ENCODE data around the gene METTL6.
"Not testable (repeated sequence)": the region's sequence is repeated elsewhere in the genome, so short reads cannot be mapped to it uniquely, and the experiment has no call there.

The METTL6 gene

DNA sequence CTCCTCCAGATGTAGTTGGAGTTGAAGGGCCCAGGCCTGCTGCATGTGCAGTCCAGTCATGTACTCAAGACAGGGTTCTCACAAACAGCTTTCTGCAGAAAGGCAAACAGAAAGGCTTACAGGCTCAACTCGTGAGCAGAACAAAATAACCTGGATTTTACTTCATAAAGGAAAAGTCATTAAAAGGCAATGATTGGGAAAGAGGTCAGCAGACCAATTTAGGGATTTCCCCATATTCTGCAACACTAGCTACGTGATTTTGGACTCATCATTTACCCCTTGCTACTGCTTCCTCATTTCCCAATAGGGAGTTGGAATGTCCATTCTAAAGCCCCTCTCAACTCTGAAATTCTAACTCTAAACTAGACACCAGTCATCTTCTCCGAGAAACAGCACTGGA lies 18.1 kb downstream of the METTL6 start:
- in situ Hi-C loops (cut with MboI; ENCODE audit: low sequenced_read_pairs): loop anchor here (25.0 kb wide), 1 partner anchor 472 kb away; the partner anchor contains the start of gene NR2C2

DNA sequence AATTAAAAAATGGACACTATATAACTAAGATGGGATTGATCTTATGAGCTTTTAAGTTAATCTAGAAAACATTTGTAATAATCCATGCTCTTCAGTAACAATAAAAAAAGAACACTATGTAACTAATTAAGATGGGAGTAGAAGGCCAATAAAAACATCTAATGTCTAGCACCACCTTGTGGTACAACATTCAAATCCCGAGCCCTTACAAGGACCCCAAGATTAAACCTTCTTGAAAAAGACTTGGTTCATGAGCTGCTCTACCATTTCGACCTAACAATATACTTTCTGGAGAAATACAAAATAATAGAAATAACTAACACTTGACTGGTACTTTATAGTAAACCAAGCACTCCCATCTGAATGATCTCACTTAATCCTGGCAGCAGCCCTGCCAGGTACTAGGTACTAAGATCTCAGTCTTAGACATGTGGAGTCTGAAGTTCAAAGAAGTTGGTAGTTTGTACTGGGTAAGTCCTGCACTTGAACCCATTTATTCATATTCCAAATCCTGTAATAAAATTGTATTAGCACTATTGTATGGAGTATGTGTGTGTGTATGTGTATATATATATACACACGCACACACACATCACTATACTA lies 21.8 kb downstream of the METTL6 start:
- in situ Hi-C loops (cut with MboI; ENCODE audit: low sequenced_read_pairs): loop anchor here (25.0 kb wide), 1 partner anchor 468 kb away; the partner anchor contains the start of gene NR2C2

DNA sequence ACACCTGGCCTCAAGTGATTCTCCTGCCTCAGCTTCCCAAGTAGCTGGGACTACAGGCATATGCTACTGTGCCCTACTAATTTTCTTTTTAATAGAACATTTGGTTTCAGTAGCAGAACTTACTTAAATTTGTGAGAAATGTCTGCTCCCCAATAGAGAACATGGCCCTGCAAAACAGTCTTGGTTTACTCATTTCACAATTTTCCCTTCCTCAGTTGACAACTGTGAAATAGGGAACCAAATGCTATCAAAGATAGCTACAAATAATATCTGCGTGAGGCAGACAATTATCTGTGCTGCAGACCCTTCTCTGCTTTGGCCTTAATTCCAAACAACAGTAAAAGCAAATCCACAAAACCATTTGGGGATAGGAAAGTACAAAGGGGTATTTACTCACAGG lies 22.6 kb downstream of the METTL6 start:
- in situ Hi-C loops (cut with MboI; ENCODE audit: low sequenced_read_pairs): loop anchor here (25.0 kb wide), 1 partner anchor 467 kb away; the partner anchor contains the start of gene NR2C2

DNA sequence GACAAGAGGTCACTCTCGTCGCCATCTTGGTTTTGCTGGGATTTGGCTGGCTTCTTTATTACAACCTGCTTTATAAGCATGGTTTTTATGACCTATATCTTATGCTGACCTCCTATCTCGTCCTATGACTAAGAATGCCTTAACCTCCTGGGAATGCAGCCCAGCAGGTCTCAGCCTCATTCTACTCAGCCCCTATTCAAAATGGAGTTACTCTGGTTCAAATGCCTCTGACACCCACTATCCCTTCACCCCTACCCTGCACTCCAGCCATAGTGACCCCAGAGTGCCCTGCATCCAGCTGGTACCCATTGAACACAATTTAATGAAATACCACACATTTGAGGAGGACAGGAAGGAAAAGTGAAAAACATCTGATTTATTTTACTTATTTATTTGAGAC lies 23.4 kb downstream of the METTL6 start:
- in situ Hi-C loops (cut with MboI; ENCODE audit: low sequenced_read_pairs): loop anchor here (25.0 kb wide), 1 partner anchor 467 kb away; the partner anchor contains the start of gene NR2C2

DNA sequence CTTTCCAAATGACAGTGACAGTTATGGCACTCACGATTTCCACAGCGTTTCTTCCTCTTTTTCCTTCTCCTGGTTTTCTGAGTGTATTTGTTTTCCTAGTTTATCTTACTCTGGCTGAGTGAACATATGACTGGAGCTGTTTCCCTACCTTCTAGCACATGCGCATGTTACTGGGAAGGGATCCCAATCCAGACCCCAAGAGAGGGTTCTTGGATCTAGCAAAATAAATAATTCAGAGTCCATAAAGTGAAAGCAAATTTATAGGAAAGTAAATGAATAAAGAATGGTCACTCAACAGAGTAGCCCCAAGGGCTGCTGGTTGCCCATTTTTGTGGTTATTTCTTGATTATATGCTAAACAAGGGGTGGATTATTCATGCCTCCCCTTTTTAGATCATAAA lies 23.8 kb downstream of the METTL6 start:
- in situ Hi-C loops (cut with MboI; ENCODE audit: low sequenced_read_pairs): loop anchor here (25.0 kb wide), 1 partner anchor 466 kb away; the partner anchor contains the start of gene NR2C2

DNA sequence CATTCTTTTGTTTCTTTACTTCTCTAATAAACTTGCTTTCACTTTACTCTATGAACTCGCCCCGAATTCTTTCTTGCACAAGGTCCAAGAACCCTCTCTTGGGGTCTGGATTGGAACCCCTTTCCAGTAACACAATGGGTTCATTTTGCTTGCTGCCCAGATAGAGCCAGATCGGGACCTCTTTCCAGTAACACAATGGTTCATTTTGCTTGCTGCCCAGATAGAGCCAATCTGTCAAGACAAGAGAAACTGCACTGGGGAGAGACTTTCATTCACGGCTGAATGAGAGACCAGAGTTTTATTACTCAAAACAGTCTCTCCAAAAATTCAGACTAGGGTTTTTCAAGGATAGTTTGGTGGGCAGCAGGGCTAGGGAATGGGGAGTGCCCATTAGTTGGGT lies 25.4 kb downstream of the METTL6 start:
- in situ Hi-C loops (cut with MboI; ENCODE audit: low sequenced_read_pairs): loop anchor here (25.0 kb wide), 1 partner anchor 465 kb away; the partner anchor contains the start of gene NR2C2

DNA sequence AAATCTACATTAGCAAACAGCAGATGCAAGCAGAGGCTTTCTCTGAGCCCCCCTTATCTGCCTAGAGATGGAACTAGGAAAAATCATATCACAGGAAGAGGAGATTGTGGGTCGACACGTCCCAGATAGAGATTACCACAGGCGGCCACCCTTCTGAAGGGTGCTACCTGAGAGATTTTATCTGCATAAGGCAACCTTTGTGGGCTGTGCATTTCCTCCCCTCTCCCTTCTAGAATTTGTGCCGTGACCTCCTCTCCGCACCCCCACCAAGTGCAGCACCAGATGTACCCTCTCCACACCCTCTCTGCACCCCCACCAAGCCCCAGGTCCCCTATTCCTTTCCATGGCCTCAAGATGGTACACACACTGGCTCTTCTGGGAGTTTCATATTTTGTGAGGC lies 27.4 kb downstream of the METTL6 start:
- in situ Hi-C loops (cut with MboI; ENCODE audit: low sequenced_read_pairs): loop anchor here (25.0 kb wide), 1 partner anchor 463 kb away; the partner anchor contains the start of gene NR2C2

DNA sequence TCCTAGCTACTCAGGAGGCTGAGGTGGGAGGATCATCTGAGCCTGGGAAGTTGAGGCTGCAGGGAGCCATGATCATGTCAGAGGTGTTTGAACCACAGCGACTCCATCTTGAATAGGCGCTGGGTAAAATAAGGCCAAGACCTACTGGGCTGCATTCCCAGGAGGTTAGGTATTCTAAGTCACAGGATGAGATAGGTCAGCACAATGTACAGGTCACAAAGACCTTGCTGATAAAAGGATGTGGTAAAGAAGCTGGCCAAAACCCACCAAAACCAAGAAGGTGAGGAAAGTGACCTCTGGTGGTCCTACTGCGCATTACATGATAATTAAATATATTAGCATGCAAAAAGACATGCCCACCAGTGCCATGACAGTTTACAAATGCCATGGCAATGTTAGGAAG lies 28.6 kb downstream of the METTL6 start:
- in situ Hi-C loops (cut with MboI; ENCODE audit: low sequenced_read_pairs): not testable (repeated sequence)

DNA sequence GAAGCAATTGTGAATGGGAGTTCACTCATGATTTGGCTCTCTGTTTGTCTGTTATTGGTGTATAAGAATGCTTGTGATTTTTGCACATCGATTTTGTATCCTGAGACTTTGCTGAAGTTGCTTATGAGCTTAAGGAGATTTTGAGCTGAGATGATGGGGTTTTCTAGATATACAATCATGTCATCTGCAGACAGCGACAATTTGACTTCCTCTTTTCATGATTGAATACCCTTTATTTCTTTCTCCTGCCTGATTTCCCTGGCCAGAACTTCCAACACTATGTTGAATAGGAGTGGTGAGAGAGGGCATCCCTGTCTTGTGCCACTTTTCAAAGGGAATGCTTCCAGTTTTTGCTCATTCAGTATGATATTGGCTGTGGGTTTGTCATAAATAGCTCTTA lies 34.1 kb downstream of the METTL6 start:
- in situ Hi-C loops (cut with MboI; ENCODE audit: low sequenced_read_pairs): not testable (repeated sequence)

DNA sequence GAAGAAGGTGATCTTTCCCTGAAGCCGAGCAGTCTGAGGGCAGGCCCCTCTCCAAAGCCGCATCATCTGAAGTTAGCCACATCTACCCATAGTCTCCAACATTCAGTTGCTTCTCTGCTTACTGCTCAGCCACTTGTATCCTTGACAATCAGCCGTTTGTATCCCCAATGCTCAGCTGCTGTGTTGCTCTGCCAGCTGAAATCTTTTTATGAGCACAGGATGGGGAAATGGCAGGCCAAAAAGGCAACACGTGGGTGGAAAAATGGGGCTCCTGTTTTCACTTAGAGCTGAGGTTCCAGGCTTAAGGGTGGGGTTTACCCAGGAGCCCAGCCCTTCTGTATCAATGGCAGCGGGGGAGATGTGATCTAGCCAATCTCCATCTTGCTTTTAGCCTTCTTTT lies 36.3 kb downstream of the METTL6 start:
- in situ Hi-C loops (cut with MboI; ENCODE audit: low sequenced_read_pairs): no loop called here

DNA sequence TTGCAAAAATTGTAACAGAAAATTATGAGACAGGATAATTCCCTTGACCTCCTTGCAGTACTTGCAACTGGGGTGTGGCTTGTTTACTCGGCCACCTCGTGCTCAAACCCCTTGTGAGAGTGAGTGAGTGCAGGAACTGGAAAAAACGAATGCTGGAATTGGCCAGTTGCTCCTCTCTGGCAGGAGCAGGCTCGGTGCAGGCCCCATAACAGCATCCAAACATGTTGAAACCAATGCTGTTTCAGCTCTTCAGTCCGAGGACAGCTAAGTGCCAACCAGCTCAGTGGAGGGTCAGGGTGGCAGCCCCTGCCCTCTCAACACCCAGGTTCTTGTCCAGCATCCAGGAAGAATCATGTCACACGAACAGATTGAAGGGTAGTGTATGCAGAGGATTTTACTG lies 36.9 kb downstream of the METTL6 start:
- in situ Hi-C loops (cut with MboI; ENCODE audit: low sequenced_read_pairs): no loop called here

DNA sequence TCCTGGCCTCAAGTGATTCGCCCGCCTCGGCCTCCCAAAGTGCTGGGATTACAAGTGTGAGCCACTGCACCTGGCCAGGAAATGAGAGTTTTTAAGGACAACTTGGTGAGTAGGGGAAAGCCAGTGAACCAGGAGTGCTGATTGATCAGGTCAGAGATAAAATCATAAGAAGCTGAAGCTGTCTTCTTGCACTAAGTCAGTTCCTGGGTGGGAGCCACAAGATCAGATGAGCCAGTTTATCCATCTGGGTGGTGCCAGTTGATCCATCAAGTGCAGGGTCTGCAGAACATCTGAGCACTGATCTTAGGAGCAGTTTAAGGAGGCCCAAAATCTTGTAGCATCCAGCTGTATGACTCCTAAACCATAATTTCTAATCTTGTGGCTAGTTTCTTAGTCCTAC lies 39.0 kb downstream of the METTL6 start:
- in situ Hi-C loops (cut with MboI; ENCODE audit: low sequenced_read_pairs): loop anchor here (10.0 kb wide), 1 partner anchor 124 kb away; no protein-coding TSS in a partner anchor

DNA sequence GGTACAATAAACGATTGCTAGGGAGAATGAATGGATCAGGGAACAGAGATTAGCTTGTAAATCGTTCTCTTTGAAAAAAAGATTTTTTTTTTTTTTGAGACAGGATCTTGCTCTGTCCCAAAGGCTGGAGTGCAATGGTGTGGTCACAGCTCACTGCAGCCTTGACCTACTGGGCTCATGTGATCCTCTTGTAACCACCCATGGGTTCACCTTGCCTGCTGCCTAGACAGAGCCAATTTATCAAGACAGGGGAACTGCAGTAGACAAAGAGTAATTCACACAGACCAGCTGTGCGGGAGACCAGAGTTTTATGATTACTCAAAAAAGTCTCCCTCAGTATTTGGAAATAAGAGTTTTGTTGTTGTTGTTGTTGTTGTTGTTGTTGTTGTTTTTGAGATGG lies 39.6 kb downstream of the METTL6 start:
- in situ Hi-C loops (cut with MboI; ENCODE audit: low sequenced_read_pairs): loop anchor here (10.0 kb wide), 1 partner anchor 123 kb away; no protein-coding TSS in a partner anchor

DNA sequence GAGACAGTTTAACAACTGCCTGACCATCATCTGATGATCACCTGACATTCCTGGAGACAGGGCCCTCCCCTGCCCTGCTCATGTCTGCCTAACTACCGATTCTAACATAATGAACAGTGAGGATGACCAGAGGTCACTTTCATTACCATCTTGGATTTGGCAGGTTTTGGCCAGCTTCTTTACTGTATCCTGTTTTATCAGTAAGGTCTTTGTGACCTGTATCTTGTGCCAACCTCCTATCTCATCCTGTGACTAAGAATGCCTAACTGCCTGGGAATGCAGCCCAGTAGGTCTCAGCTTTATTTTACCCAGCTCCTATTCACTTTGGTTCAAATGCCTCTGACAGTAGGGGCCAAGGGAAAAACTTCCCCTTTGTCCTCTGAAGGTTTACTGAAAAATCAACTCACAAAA lies 40.2 kb downstream of the METTL6 start:
- in situ Hi-C loops (cut with MboI; ENCODE audit: low sequenced_read_pairs): loop anchor here (10.0 kb wide), 1 partner anchor 122 kb away; no protein-coding TSS in a partner anchor

DNA sequence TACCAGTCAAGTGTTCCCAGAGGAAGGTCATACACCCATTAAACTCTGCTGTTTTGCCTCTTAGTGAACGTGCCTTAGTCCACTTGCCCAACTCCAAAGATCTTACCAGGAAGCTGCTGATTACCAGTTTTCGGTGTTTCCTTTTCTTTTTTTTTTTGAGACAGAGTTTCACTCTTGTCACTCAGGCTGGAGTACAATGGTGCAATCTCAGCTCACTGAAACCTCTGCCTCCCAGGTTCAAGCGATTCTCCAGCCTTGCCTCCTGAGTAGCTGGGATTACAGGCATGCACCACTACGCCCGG lies 40.7 kb downstream of the METTL6 start:
- in situ Hi-C loops (cut with MboI; ENCODE audit: low sequenced_read_pairs): loop anchor here (10.0 kb wide), 1 partner anchor 122 kb away; no protein-coding TSS in a partner anchor

DNA sequence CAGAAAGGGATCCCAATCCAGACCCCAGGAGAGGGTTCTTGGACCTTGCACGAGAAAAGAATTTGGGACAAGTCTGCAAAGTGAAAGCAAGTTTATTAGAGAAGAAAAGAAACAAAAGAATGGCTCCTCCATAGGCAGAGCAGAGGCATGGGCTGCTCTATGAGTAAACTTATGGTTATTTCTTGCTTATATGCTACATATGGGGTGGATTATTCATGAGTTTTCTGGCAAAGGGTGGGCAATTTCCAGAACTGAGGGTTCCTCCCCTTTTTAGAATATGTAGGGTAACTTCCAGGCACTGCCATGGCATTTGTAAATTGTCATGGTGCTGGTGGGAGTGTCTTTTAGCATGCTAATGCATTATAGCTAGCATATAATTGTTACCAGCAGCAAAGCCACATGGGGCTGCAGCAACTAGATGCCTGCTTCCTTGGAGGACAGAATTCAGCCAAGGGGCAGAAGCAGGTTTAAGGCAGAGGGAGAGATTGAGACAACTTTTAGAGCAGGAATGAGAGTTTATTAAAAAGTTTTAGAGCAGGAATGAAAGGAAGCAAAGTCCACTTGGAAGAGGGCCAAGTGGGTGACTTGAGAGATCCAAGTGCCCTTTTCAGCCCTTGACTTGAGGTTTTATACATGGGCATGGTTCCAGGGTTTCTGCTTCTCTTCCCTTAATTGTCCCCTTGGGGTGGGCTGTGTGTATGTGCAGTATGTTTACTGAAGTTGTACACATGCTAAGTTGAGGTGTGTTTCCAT lies 41.3 kb downstream of the METTL6 start:
- in situ Hi-C loops (cut with MboI; ENCODE audit: low sequenced_read_pairs): loop anchor here (10.0 kb wide), 1 partner anchor 121 kb away; no protein-coding TSS in a partner anchor

DNA sequence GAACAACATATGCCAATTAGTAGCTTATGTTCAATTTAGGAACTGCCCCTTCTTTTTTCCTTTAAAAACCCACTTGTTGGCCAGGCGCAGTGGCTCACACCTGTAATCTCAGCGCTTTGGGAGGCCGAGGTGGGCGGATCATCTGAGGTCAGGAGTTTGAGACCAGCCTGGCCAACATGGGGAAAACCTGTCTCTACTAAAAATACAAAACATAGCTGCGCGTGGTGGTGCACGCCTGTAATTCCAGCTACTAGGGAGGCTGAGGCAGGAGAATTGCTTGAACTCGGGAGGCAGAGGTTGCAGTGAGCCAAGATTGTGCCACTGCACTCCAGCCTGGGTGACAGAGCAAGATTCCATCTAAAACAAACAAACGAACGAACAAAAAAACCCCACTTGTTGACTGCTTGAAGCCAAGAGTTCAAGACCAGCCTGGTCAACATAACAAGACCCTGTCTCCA lies 42.1 kb downstream of the METTL6 start:
- in situ Hi-C loops (cut with MboI; ENCODE audit: low sequenced_read_pairs): loop anchor here (10.0 kb wide), 1 partner anchor 120 kb away; no protein-coding TSS in a partner anchor

DNA sequence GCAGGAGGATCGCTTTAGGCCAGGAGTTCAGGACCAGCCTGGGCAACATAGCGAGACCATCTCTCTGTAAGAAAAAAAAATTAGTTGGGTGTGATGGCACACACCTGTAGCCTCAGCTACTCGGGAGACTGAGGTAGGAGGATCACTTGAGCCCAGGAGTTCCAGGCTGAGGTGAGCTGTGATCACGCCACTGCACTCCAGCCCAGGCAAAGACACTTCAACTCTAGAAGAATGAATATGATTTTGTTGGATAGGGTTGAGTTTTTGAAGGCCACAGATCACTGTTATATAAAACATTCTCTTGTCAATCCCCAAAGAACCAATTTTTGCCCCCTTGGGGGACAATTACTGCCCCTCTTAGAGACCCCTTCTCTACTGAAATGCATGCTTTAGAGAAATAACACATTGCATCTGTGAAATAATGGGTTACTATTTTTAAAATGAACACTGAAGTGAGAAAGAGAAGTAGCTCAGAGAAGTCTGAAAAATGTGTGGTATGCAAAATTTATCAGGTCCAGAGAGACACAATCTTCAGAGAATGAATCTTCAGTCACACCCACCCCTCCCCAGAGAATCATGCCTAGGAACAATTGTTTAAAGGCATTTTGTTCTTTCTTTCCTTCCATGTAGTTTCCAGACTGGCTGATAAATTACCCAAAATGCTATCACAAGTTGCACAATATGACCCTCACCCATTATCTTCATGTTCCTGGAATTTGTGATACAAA lies 42.7 kb downstream of the METTL6 start:
- in situ Hi-C loops (cut with MboI; ENCODE audit: low sequenced_read_pairs): loop anchor here (10.0 kb wide), 1 partner anchor 120 kb away; no protein-coding TSS in a partner anchor

DNA sequence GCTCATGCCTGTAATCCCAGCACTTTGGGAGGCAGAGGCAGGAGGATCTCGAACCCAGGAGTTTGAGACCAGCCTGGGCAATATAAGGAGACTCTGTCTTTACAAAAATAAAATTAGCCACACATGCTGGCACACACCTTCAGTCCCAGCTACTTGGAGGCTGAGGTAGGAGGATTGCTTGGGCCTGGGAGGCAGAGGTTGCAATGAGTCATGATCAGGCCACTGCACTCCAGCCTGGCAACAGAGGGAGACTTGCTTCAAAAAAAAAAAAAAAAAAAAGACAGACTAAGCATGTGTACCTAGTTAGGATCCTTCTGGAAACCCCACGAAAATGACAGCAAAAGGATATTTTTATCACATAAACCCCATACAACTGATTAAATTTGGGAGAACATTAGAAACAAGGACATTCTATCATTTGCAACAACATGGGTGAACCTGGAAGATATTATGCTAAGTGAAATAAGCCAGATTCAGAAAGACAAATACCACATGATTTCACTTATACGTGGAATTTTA lies 44.9 kb downstream of the METTL6 start:
- in situ Hi-C loops (cut with MboI; ENCODE audit: low sequenced_read_pairs): loop anchor here (10.0 kb wide), 1 partner anchor 118 kb away; no protein-coding TSS in a partner anchor

Data from HL-60/S4 (cell line).